NOMO-1 treated with dmso at 0.1 percent for 144 hours (cell line): ENCODE measurements around the gene PEX16.
A peak's percentile ranks its signal among the peaks of the same experiment; 100 is the strongest.

Source experiments
- DNase-seq: peaks from one replicate; lab custom pipeline; 2025; ENCODE audit not compliant: unreplicated experiment; lab: John Stamatoyannopoulos, UW

The PEX16 gene

GRCh38 chr11:45931739-45932138, 14.1 kb upstream of the PEX16 start:
- DNase-seq: peak; percentile 22

GRCh38 chr11:45930951-45931570, 13.4 kb upstream of the PEX16 start:
- no peak for DNase-seq

DNA sequence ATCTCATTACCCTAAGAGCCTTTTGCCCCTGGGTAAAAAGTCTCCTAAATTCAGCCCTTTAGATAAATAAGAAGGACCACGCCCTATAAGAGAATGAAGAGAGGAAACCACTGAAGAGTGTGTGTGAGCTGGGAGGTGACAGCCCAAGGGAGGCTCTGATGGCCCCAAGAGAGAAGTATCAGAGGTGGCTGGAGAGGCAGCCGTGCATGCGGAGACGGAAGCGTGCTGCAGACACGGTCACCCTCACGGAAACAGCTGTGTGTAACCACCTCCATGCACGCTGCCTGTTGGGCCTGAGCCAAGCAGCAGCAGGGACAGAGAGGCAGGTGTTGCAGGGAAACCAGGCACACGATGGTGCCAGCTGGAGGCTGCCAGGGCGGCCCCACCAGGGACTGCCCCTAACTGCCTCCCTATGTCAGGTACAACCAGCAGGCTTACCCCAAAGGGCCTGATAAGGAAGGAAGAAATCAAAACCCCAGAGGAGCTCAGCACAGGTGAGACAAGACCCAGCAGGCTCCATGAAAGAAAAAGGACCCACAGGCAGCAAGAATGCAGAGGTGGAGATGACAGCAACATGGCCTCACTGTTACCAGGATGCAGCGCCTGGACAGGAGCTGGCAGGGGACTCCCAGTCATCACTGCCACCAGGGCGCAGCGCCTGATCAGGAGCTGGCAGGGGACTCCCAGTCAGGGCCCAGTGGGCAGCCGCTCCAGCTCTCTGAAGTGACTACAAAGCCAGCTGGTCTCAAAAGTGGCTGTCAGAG, 12.5 kb upstream of the PEX16 start:
- peak; percentile 76 for DNase-seq

- DNase-seq: no peak
Measured at GRCh38 chr11:45929486-45930030, 11.9 kb upstream of the PEX16 start.

DNA sequence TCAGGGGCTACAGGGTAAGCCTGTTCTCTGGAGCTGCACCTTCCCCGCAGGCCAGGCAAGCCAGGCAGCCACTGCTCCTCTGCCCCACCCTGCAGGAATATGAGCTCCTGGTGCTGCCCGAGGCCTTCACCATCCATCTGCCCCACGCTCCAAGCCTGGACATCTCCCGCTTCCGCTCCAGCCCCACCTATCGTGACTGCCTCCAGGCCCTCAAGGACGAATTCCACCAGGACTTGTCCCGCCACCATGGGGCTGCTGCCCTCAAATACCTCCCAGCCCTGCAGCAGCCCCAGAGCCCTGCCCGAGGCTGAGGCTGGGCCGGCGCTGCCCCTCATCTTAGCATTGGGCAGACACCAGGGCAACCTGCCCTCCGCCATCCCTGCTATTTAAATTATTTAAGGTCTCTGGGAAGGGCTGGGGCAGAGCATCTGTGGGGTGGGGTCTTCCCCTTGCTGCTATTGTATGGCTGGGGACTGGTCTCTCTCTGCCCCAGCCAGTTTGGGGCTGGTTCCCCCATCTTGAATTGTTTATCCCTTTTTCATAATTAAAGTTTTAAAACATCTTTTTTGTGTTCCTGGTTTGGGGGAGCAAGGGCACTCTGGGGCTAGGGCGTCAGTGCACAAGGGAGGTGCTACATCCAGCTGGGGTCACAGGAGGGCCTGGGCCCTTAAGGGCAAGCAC, 11.0 kb upstream of the PEX16 start:
- no peak for DNase-seq

DNA sequence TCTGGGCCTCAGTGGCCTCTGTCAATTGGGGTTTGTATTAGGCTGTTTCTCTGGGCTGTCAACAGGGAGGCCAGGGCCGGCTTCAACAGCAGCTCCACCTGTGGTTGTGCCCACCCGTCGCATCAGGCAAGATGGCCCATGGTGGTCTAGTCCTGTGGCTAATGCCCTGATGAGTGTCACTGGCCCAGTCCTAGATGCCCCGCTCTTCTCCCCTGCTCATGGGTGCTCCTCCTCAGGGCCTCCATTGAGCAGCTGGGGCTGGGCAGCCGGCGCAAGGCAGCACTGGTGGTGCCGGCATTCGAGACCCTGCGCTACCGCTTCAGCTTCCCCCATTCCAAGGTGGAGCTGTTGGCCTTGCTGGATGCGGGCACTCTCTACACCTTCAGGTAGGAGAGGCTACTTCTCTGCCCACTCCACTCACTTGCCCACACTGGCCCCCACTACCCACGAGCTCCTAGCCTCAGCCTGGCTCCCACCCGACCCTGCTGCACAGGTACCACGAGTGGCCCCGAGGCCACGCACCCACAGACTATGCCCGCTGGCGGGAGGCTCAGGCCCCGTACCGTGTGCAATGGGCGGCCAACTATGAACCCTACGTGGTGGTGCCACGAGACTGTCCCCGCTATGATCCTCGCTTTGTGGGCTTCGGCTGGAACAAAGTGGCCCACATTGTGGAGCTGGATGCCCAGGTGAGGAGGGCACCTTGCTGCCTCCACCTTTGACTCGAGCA, 10.2 kb upstream of the PEX16 start:
- DNase-seq: no peak

- DNase-seq: no peak
Measured at GRCh38 chr11:45927332-45927683, 9.6 kb upstream of the PEX16 start.

- no peak for DNase-seq
Measured at GRCh38 chr11:45926536-45927331, 9.1 kb upstream of the PEX16 start.

DNA sequence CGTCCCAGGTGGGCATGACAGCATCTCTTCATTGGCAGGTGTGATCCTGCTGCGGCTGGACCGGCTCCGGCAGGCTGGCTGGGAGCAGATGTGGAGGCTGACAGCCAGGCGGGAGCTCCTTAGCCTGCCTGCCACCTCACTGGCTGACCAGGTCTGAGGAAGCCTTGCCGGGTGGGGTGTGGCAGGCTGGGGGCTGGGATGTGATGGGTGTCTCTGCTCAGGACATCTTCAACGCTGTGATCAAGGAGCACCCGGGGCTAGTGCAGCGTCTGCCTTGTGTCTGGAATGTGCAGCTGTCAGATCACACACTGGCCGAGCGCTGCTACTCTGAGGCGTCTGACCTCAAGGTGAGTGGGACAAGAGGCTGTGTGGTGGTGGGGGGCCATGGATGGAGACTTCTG, 8.3 kb upstream of the PEX16 start:
- DNase-seq: no peak

DNA sequence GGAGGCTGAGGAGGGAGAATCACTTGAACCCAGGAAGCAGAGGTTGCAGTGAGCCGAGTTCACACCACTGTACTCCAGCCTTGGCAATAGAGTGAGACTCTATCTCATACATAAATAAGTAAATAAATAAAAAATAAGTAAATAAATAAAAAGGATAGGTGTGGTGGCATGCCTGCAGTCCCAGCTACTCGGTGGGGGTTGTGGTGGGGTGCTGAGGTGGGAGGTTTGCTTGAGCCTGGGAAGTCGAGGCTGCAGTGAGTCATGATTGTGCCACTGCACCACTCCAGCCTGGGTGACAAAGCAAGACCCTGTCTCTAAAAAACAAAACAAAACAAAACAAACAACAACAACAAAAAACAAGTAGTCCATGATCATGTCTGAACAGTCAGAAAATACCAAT, 7.9 kb upstream of the PEX16 start:
- no peak for DNase-seq

GRCh38 chr11:45924927-45925326, 7.2 kb upstream of the PEX16 start:
- no peak for DNase-seq

DNA sequence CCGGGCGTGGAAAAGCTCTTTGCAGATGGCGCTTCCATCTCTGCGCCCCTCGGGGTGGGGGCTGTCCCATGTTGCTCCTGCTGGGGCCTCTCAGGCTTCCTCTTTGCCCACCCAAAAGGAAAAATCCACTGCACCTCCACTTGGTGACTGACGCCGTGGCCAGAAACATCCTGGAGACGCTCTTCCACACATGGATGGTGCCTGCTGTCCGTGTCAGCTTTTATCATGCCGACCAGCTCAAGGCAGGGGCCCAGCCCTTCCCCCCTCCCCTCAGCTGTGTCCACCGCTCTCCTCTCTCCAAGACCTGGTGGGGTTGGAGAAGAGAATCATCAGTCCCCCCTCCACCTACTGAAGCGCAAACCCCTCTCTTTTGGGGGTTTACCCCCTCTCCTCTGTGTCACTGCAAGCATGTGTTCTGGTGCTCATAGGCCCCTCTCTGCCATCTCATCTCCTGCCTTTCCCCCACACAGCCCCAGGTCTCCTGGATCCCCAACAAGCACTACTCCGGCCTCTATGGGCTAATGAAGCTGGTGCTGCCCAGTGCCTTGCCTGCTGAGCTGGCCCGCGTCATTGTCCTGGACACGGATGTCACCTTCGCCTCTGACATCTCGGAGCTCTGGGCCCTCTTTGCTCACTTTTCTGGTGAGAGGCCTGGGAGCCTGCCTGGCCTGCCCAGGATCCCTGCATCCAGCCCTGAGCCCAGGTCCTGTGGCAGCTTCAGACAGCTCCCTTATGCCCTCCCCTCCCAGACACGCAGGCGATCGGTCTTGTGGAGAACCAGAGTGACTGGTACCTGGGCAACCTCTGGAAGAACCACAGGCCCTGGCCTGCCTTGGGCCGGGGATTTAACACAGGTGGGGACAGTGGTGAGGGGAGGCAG, 6.6 kb upstream of the PEX16 start:
- no peak for DNase-seq

GRCh38 chr11:45922425-45923082, 4.9 kb upstream of the PEX16 start, which contains the start of gene LARGE2:
Gene LARGE2, plus strand, starts transcription at chr11:45922656. Its CDS starts 227 bp downstream, at chr11:45922883.
- DNase-seq: no peak

GRCh38 chr11:45921561-45922424, 4.1 kb upstream of the PEX16 start:
- no peak for DNase-seq

DNA sequence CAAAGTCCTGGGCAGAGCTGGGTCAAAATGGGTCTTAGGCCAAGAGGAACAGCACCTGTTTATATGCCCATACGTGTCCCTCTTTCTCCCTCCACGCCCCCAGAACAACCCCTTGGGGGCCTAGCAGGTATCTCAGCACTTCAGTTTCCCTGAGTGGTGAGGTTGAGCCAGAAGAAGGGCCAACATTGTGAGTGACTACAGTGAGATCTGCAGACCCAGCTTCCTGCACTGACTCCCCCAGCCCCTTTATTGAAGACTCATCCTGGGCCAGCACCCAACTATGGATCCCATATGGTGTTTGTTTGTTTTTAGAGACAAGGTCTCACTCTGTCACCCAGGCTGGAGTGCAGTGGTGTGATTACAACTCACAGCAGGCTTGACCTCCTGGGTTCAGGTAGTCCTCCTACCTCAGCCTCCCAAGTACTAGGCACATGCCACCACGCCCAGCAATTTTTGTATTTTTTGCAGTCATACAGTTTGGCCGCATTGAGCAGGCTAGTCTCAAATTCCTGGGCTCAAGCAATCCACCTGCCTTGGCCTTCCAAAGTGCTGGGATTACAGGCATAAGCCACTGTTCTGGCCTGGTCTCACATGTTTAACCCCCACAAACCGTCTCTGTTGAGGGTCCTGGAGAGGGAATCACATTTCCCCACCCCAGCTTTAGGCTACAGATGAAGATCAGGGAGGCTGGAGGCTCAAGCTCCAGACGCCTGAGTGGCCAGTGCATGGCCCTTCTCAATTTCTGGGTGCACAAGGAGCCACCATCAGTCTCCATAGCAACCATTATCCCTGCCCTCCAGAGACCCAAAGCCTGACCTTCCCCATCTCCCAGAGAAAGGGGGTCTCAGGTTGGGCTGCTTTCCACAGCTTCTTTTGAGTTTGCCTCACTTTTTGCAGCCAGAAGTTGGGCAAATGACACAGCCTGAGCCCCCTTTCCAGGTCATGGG, 3.1 kb upstream of the PEX16 start:
- no peak for DNase-seq

DNA sequence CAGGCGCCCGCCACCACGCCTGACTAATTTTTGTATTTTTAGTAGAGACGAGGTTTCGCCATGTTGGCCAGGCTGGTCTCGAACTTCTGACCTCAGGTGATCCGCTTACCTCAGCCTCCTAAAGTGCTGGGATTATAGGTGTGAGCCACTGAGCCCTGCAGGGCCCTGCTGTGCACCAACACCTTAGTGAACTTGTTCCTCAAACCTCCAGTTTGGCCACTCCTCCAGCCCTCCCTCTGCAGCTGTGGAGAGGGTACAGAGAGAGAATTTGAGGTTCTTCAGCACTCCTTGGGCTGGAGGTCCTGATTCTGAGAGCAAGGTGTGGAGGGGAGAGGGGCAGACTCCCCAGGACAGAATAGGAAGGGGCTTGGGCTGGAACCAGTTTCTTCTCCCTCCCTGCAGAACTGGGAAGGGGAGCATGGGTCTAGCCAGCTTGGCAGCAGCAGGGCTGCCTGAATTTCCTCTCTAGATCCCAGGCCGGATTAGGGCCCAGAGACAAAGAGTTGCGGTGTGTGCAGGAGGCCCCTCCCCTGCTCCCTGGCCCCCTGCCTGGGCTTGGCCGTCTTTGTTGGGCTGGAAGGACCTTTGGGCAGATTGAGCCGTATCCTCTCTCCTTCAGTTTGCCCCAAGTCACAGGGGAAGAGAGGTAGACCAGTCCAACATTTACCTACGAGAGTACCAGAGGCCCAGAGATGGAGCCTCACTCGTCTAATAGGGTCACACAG, 2.3 kb upstream of the PEX16 start:
- DNase-seq: no peak
